AG10803 (cell line): ENCODE results near the gene TMEM201.
A peak's percentile ranks its signal among the peaks of the same experiment; 100 is the strongest.

ENCODE experiments used
- DNase-seq: peaks from one replicate; pipeline ENCODE4 v3.0.0; 2010; ENCODE audit warnings: low read depth
- H3K4me3 ChIP-seq: 2 replicates; pipeline ENCODE4 v1.5.1; 2011; ENCODE audit warnings: mild to moderate bottlenecking, low read length, control low read depth
- TF ChIP-seq, protein P1 (sequence below): conservative IDR thresholded peaks from 2 replicates; pipeline ENCODE4 v1.5.1; 2011; ENCODE audit warnings: mild to moderate bottlenecking, low read length, control low read depth, inconsistent platforms

Gene TMEM201

DNA sequence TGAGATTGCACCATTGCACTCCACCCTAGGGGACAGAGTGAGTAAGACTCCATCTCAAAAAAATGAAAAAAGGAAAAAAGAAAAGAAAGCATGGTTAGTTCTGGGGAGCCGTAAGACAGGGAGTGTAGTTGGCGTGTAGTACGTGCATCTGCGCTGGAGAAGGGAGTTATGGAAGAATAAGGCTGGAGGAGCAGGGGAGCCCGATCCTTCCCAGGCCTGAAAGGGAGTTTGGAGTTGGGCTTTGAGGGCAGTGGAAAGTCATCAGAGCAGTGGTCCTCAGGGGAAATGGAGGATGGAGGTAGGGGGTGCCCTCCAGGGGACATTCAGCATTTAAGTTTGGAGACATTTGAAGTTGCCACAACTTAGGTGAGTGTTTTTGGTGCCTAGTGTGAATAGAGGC is 11.3 kb upstream of the TMEM201 start:
- TF ChIP-seq, protein P1, sequence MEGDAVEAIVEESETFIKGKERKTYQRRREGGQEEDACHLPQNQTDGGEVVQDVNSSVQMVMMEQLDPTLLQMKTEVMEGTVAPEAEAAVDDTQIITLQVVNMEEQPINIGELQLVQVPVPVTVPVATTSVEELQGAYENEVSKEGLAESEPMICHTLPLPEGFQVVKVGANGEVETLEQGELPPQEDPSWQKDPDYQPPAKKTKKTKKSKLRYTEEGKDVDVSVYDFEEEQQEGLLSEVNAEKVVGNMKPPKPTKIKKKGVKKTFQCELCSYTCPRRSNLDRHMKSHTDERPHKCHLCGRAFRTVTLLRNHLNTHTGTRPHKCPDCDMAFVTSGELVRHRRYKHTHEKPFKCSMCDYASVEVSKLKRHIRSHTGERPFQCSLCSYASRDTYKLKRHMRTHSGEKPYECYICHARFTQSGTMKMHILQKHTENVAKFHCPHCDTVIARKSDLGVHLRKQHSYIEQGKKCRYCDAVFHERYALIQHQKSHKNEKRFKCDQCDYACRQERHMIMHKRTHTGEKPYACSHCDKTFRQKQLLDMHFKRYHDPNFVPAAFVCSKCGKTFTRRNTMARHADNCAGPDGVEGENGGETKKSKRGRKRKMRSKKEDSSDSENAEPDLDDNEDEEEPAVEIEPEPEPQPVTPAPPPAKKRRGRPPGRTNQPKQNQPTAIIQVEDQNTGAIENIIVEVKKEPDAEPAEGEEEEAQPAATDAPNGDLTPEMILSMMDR: no peak
- no peak overlapping the region for H3K4me3 ChIP-seq
- DNase-seq: no peak

DNA sequence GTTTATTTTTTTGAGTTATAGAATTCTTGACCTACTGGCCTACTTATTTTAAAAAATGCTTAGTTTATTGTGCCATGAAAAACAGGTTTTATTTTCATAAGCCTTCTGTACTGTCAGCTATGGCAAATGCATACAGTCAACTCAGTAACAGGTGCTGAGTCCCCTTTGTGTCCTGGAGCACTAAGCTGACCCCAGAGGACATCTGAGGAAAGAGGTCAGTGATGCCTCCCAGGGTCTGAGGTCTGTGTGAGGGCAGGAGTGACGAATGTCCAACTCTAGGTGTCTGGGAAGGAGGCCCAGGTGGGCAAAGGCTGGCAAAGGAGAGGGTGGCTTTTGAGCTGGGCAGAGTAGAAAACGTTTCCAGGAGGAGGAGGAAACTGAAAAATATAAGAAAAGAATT is 7.8 kb upstream of the TMEM201 start:
- TF ChIP-seq, protein P1: no peak
- H3K4me3 ChIP-seq: no peak overlapping the region
- DNase-seq: no peak

DNA sequence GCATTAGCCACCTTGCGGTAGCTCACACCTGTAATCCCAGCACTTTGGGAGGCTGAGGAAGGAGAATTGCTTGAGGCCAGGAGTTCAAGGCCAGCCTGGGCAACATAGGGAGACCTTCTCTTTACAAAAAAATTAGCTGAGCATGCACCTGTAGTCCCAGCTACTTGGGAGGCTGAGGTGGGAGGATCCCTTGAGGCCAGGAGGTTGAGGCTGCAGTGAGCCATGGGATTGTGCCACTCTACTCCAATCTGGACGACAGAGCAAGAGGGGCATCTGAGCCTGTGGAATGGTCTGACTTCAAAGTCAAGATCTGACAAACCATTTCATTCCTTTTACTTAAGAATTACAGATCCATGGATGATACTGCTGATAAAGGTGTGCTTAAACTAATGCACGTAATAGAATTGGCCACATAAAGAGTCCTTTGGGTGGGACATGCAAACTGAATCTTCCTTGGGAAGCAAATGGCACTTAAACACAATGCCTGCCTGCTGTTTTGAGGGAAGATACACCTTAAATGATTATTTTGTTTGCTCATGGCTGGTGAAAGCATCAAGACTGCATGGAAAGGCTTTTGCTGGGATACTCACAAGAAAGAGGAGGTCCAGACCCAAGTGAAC is 2.5 kb upstream of the TMEM201 start:
- no peak overlapping the region for H3K4me3 ChIP-seq
- TF ChIP-seq, protein P1: no peak

DNA sequence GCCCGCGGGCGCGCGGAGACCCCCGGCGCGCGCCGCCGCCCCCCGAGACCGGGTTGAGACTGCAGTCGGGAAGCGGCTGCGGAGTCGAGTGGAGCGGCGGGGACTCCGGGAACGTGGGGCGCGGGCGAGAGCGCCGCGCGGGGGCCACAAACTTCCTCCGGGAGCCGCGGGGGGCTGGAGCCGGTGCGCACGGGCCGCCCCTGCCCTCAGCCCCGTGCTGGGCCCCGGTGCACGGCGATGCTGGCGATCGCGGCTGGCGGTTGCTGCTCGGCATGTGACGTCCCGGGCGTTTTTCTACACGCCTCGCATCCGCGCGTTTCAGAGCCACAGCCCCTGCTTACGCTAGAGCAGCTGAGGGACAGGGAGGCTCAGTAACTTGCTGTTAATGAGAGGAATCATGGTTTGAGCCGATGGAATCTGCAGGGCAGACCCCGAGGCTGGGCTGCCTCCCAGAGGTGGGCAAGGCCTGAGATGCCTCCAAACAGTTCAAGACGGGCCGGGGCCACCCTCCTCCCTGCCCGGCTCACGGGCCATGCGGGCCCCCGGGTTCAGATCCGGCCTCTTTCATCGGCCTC is 520 bp downstream of the TMEM201 start:
- peak overlapping the region; percentile 69 for H3K4me3 ChIP-seq
- TF ChIP-seq, protein P1: no peak
- peak; percentile 22 for DNase-seq

More for the DNA sequence above, 2.5 kb upstream of the TMEM201 start:
- no peak for DNase-seq

DNA sequence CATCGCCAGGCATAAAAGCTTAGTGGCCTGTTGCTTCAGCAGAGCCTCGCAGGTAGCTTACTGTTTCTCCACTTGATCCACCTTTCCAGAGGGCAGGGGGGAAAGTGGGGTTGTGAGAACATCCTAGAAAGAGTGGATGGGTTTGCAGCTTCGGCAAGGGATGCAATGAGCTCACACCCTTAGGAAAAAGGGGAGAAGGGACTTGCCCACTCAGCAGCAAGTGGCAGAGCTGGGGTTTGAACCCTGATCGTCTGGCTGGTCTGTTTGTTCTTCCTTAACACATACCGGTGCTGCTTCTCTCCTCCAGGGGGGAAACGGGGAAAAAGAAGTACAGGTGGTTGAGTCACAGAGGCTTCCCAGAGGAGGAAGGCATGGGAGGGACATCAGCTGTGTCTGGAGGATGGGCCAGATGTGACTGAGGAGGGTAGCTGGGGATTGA is 1.0 kb downstream of the TMEM201 start:
- H3K4me3 ChIP-seq: peak overlapping the region; percentile 69
- TF ChIP-seq, protein P1: no peak
- DNase-seq: no peak

DNA sequence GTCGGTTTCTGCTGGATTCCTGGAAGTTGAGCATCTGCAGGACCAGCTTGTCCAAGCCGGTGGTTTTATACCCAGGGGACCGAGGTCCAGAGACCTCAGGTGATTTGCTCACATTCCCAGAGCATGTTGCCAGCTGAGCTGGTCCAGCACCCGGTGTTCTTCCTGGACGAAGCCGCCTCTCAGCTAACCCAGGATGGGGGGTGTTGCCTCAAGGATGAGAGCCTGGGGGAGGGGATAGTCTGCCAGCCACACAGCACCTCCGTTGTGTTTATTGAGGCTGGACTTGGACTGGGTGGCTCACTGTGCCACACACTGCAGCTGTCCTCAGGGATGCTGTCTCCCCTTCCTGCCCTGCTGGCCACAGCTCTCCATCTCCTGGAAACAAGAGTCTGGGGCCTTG is 1.5 kb downstream of the TMEM201 start:
- no peak for DNase-seq
- H3K4me3 ChIP-seq: no peak overlapping the region
- TF ChIP-seq, protein P1: no peak
